A549 (cell line): ENCODE measurements around the gene ATAT1.
"Not testable (repeated sequence)": the region's sequence is repeated elsewhere in the genome, so short reads cannot be mapped to it uniquely, and the experiment has no call there.

Experiments
- CEBPB ChIP-seq, 2 experiments: fragments of >200 bp in 1 of 2; sonication (Bioruptor Twin) in 1 of 2; formaldehyde crosslinking in 1 of 2; IDR thresholded peaks; 2 replicates each; pipeline ENCODE4 v1.6.1; 2012 to 2016
- CTCF ChIP-seq: fragments of >200 bp; sonication (Bioruptor Twin); formaldehyde crosslinking; IDR thresholded peaks from 3 replicates; pipeline ENCODE4 v1.5.1; 2016
- REST ChIP-seq: fragments of 200-600 bp; sonication (generic); IDR thresholded peaks from 2 replicates; pipeline ENCODE4 v1.6.1; 2016; ENCODE audit warnings: antibody characterized with exemption, mild to moderate bottlenecking, moderate library complexity

GRCh38 chr6:30597315-30598144 lies 29.1 kb upstream of the ATAT1 start:
- not testable (repeated sequence) for TF ChIP-seq CEBPB (IDR thresholded peaks at IDR 0.05); REST
- TF ChIP-seq CTCF = peak; percentile 51
